ENCODE data around the gene ARSK. TPM values are rescaled to one million over a fixed set of nuclear protein-coding genes. Genes with fewer than 3 reads are reported as not detected.

Gene ARSK
- total RNA-seq, 1 experiment from 2014 or later: 8.5 TPM

DNA sequence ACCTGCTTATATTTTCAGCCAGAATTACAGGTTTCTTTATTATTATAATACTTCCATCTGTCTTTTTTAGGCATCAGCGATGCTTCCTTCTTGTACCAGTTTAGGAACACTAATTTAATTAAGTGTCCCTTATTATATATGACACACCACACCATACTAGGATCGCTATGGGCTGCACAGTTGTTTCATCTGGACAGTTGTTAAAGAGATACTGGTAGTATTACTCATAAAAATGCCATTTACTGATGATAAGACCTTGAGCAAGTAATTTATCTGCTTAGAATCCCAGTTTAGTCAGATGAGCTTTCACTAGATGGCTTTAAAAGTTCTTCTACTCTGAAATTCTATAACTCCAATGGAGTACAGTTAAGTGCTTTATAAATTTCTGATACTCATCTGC, 17.1 kb downstream of the ARSK start:
- WGBS (ENCODE audit: extremely low coverage, insufficient read length, low lambda C conversion rate): no CpG with 5 or more reads among the region's 2 CpGs
- H3K27me3 Mint-ChIP-seq (ENCODE audit: low read depth): no peaks in the 10 kb centered on the region

More for the DNA sequence above, 17.1 kb downstream of the ARSK start:
- no peaks in the 10 kb centered on the region for H3K23me2 ChIP-seq (ENCODE audit: insufficient read length, low read depth, low read length, poor library complexity, severe bottlenecking)
- no peak overlapping the region for H2AK5ac ChIP-seq (ENCODE audit: insufficient read length, low read length)
- no peak overlapping the region for H2BK12ac ChIP-seq (ENCODE audit: insufficient read length, low read depth, low read length)
- H4K8ac ChIP-seq (replicated peaks; ENCODE audit: insufficient read length, low read depth, low read length): no peak overlapping the region
- no peaks in the 10 kb centered on the region for H4K20me1 ChIP-seq (ENCODE audit: control insufficient read depth, insufficient read depth, insufficient read length)
- H3K27ac Mint-ChIP-seq: no peak overlapping the region
- no peaks in the 10 kb centered on the region for H3K79me2 ChIP-seq (ENCODE audit: insufficient read depth, low read length)
- H3K56ac ChIP-seq (ENCODE audit: insufficient read length, low read depth, low read length): no peak overlapping the region
- H3T11ph ChIP-seq (ENCODE audit: low read length): no peak overlapping the region
- H3K4me2 ChIP-seq (ENCODE audit: insufficient read depth, insufficient read length, low read length): no peak overlapping the region
- no peaks in the 10 kb centered on the region for H3K9me3 ChIP-seq (ENCODE audit: control insufficient read depth, low read depth, low read length)
- no peak overlapping the region for H2BK5ac ChIP-seq (ENCODE audit: insufficient read length, low read length)
- TF ChIP-seq, protein P1, sequence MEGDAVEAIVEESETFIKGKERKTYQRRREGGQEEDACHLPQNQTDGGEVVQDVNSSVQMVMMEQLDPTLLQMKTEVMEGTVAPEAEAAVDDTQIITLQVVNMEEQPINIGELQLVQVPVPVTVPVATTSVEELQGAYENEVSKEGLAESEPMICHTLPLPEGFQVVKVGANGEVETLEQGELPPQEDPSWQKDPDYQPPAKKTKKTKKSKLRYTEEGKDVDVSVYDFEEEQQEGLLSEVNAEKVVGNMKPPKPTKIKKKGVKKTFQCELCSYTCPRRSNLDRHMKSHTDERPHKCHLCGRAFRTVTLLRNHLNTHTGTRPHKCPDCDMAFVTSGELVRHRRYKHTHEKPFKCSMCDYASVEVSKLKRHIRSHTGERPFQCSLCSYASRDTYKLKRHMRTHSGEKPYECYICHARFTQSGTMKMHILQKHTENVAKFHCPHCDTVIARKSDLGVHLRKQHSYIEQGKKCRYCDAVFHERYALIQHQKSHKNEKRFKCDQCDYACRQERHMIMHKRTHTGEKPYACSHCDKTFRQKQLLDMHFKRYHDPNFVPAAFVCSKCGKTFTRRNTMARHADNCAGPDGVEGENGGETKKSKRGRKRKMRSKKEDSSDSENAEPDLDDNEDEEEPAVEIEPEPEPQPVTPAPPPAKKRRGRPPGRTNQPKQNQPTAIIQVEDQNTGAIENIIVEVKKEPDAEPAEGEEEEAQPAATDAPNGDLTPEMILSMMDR (conservative IDR thresholded peaks at IDR 0.05): no peak
- no peaks in the 10 kb centered on the region for H3K4me1 ChIP-seq (ENCODE audit: insufficient read depth, low read length)
- H2BK15ac ChIP-seq (ENCODE audit: low read depth, low read length): no peak overlapping the region
- no peak overlapping the region for H3K27ac ChIP-seq (ENCODE audit: insufficient read length, low read depth, low read length)
- H3K4ac ChIP-seq (ENCODE audit: low read depth, low read length): no peak overlapping the region
- no peak overlapping the region for H3K18ac ChIP-seq (ENCODE audit: insufficient read length, low read depth, low read length)
- H4K5ac ChIP-seq (ENCODE audit: insufficient read length, low read depth, low read length): no peak overlapping the region
- H3K14ac ChIP-seq (ENCODE audit: insufficient read depth, low read length): no peak overlapping the region
- H3K79me1 ChIP-seq (ENCODE audit: insufficient read depth, low read depth, low read length, poor library complexity, severe bottlenecking): no peaks in the 10 kb centered on the region
- H3K36me3 Mint-ChIP-seq (ENCODE audit: insufficient read depth in 1 of 3, low read depth in 3 of 3): peaks cover 6 to 16% (median 6%) of the 10 kb centered on the region in 3 experiments; a peak in 5 of 7 replicates
- no peak overlapping the region for H2BK20ac ChIP-seq (ENCODE audit: low read depth, low read length, poor library complexity, severe bottlenecking)
- H2BK120ac ChIP-seq (ENCODE audit: low read depth, low read length, poor library complexity, severe bottlenecking): no peak overlapping the region
- H3K27me3 ChIP-seq (ENCODE audit: insufficient read depth, low read length): no peaks in the 10 kb centered on the region
- H3K4me3 Mint-ChIP-seq: no peak overlapping the region
- no peak for DNase-seq
- H3K9me3 Mint-ChIP-seq: peaks cover 0 to 3% of the 10 kb centered on the region in 2 experiments; a peak in 1 of 5 replicates
- H3K4me1 Mint-ChIP-seq: no peaks in the 10 kb centered on the region
- no peak overlapping the region for H4K91ac ChIP-seq (ENCODE audit: insufficient read length, low read depth, low read length)
- H2AFZ ChIP-seq (ENCODE audit: low read length): no peak overlapping the region
- H3K23ac ChIP-seq (ENCODE audit: insufficient read length, low read depth, low read length): no peak overlapping the region
- H3K9ac ChIP-seq (ENCODE audit: extremely low read depth, insufficient read length, low read length): no peak overlapping the region

Data from H9 (cell line).